HCT116 (cell line): ENCODE results near the gene AIFM1.

Source experiments
- CEBPB ChIP-seq: IDR thresholded peaks from 2 replicates; pipeline ENCODE4 v1.6.1; 2012; ENCODE audit warnings: low read depth
- CTCF ChIP-seq, 3 experiments: fragments of 200-600 bp in 1 of 3; sonication (generic) in 1 of 3; IDR thresholded peaks in 2 of 3; conservative IDR thresholded peaks in 1 of 3; 2 replicates each; pipeline ENCODE4 v1.5.1; 2012 to 2017; ENCODE audit warnings: low read depth in 2 of 3, low read length in 2 of 3, antibody characterized with exemption in 1 of 3, borderline replicate concordance in 1 of 3, control low read depth in 1 of 3, mild to moderate bottlenecking in 1 of 3, mixed read lengths in 1 of 3, mixed run types in 1 of 3, moderate library complexity in 1 of 3; ENCODE audit not compliant: insufficient read depth in 1 of 3
- ELF1 ChIP-seq: IDR thresholded peaks from 2 replicates; pipeline ENCODE4 v1.6.1; 2012; ENCODE audit warnings: low read depth, borderline replicate concordance
- EZH2 ChIP-seq: fragments of 200-600 bp; sonication (generic); IDR thresholded peaks from 2 replicates; pipeline ENCODE4 v1.6.1; 2017; ENCODE audit warnings: antibody characterized with exemption, mixed run types
- EZH2phosphoT487 ChIP-seq: fragments of 200-600 bp; IDR thresholded peaks from 2 replicates; pipeline ENCODE4 v1.6.1; 2018; ENCODE audit warnings: antibody characterized with exemption, borderline replicate concordance
- FOSL1 ChIP-seq: IDR thresholded peaks from 2 replicates; pipeline ENCODE4 v1.6.1; 2012; ENCODE audit warnings: low read depth
- JUND ChIP-seq: IDR thresholded peaks from 2 replicates; pipeline ENCODE4 v1.6.1; 2012
- POLR2A ChIP-seq: IDR thresholded peaks from 2 replicates; pipeline ENCODE4 v1.7.0; 2011; ENCODE audit warnings: borderline replicate concordance; ENCODE audit not compliant: insufficient read depth, insufficient read length; ENCODE audit errors: extremely low read depth
- SIN3A ChIP-seq: IDR thresholded peaks from 2 replicates; pipeline ENCODE4 v1.6.1; 2012; ENCODE audit warnings: low read depth
- SP1 ChIP-seq: IDR thresholded peaks from 2 replicates; pipeline ENCODE4 v1.6.1; 2012; ENCODE audit warnings: low read depth
- YY1 ChIP-seq: IDR thresholded peaks from 2 replicates; pipeline ENCODE4 v1.6.1; 2011; ENCODE audit warnings: low read length, low read depth, moderate library complexity, mild to moderate bottlenecking; ENCODE audit not compliant: insufficient replicate concordance; ENCODE audit errors: extremely low read depth
- ZNF274 ChIP-seq: fragments of 200-500 bp; sonication (Bioruptor generic); IDR thresholded peaks from 2 replicates; pipeline ENCODE4 v1.6.1; 2014; ENCODE audit warnings: mild to moderate bottlenecking, low read depth, low read length, inconsistent platforms

GRCh38 chrX:130110379-130111219 lies 55.0 kb downstream of the AIFM1 start, which contains the start of gene ELF4:
- TF ChIP-seq CTCF (IDR thresholded peaks at IDR 0.05 in 2 of 3, conservative IDR thresholded peaks at IDR 0.05 in 1 of 3; ENCODE audit: borderline replicate concordance in 1 of 3, insufficient read depth in 1 of 3, low read depth in 2 of 3, low read length in 2 of 3) (no peak), POLR2A (no peak), JUND (no peak), EZH2 (no peak), SIN3A (no peak), YY1 (no peak), ZNF274 (no peak), SP1 (no peak), ELF1 (no peak), CEBPB (no peak), EZH2phosphoT487 (no peak), FOSL1 (no peak)
